ENCODE results near the gene HSPB6.

- TF ChIP-seq CTCF (IDR thresholded peaks at IDR 0.05; ENCODE audit: low read depth, low read length, missing input control) (no peak), TAF1 (conservative IDR thresholded peaks at IDR 0.05) (no peak), RAD21 (IDR thresholded peaks at IDR 0.05) (no peak), YY1 (IDR thresholded peaks at IDR 0.05) (no peak)
- TF ChIP-seq, protein P1, sequence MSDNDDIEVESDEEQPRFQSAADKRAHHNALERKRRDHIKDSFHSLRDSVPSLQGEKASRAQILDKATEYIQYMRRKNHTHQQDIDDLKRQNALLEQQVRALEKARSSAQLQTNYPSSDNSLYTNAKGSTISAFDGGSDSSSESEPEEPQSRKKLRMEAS (IDR thresholded peaks at IDR 0.05) = no peak
These were observed 24.2 kb downstream of the HSPB6 start for GRCh38 chr19:35732540-35733179.
